ENCODE data around the gene PPA2.

- no peak for TF ChIP-seq POLR2A (IDR thresholded peaks at IDR 0.05; ENCODE audit: low read length)
- TF ChIP-seq GATA1 (IDR thresholded peaks at IDR 0.05; ENCODE audit: low read depth, low read length), result no peak
Measured at GRCh38 chr4:105329081-105329480, 144.8 kb downstream of the PPA2 start.

All from erythroblast (primary cell).